ENCODE data around the gene DPH1.

DPH1 gene

GRCh38 chr17:2050300-2051060, 20.5 kb downstream of the DPH1 start:
- peak; percentile 58 to 88 for DNase-seq

- DNase-seq, result peak in 1 of 2 donors; percentile 62
Observed at GRCh38 chr17:2051061-2051932, 21.3 kb downstream of the DPH1 start.

- DNase-seq, result no peak
Observed at GRCh38 chr17:2051933-2052559, 22.1 kb downstream of the DPH1 start.

- peak; percentile 54 to 73 for DNase-seq
Observed at GRCh38 chr17:2053380-2054261, 23.7 kb downstream of the DPH1 start.

- no peak for DNase-seq
Observed at GRCh38 chr17:2054262-2054511, 24.2 kb downstream of the DPH1 start.

- peak; percentile 61 to 79 for DNase-seq
Observed at GRCh38 chr17:2054512-2055291, 24.7 kb downstream of the DPH1 start, which contains the start of gene HIC1. TSS of gene HIC1 (plus strand) at chr17:2055103. CDS start at chr17:2056691, 1,588 bp downstream.

GRCh38 chr17:2055292-2056205, 25.6 kb downstream of the DPH1 start:
- DNase-seq, result no peak

- DNase-seq, result peak; percentile 49 to 72
Observed at GRCh38 chr17:2056206-2057174, 26.5 kb downstream of the DPH1 start.

- peak in 1 of 2 donors; percentile 50 for DNase-seq
Observed at GRCh38 chr17:2057175-2057759, 27.3 kb downstream of the DPH1 start.

- peak in 1 of 2 donors; percentile 47 for DNase-seq
Observed at GRCh38 chr17:2057760-2058585, 28.0 kb downstream of the DPH1 start.

- DNase-seq, result peak; percentile 79 to 89
Observed at GRCh38 chr17:2058586-2059546, 28.9 kb downstream of the DPH1 start.

- no peak for DNase-seq
Observed at GRCh38 chr17:2059547-2060384, 29.8 kb downstream of the DPH1 start.

GRCh38 chr17:2060385-2060658, 30.4 kb downstream of the DPH1 start:
- no peak for DNase-seq

- DNase-seq, result no peak
Observed at GRCh38 chr17:2060681-2061440, 30.9 kb downstream of the DPH1 start.

- no peak for DNase-seq
Observed at GRCh38 chr17:2061441-2061958, 31.5 kb downstream of the DPH1 start.
